ENCODE results near the gene MTREX.

Gene MTREX

GRCh38 chr5:55325621-55326020 lies 17.8 kb downstream of the MTREX start:
- Histone ChIP-seq H3K4me3 (ENCODE audit: low read depth, low read length) (no peak overlapping the region), H3K27ac (no peak overlapping the region), H3K36me3 (replicated peaks) (peaks cover 11% of the 10 kb centered on the region), H3K27me3 (replicated peaks) (no peaks in the 10 kb centered on the region)
- in situ Hi-C loops (cut with HindIII; ENCODE audit: low pct_ligation_motif_present, low sequenced_read_pairs) = no loop called here
- no peak for TF ChIP-seq CTCF (IDR thresholded peaks at IDR 0.05; ENCODE audit: low read depth, low read length, missing control alignments)
- no peak for DNase-seq

GRCh38 chr5:55327281-55327680 lies 19.5 kb downstream of the MTREX start:
- in situ Hi-C loops (cut with HindIII; ENCODE audit: low pct_ligation_motif_present, low sequenced_read_pairs) = no loop called here
- no peaks in the 10 kb centered on the region for H3K27me3 ChIP-seq (replicated peaks)
- no peak for DNase-seq
- TF ChIP-seq CTCF (IDR thresholded peaks at IDR 0.05; ENCODE audit: low read depth, low read length, missing control alignments) = no peak
- H3K4me3 ChIP-seq (ENCODE audit: low read depth, low read length) = no peak overlapping the region
- no peak overlapping the region for H3K27ac ChIP-seq
- peaks cover 14% of the 10 kb centered on the region for H3K36me3 ChIP-seq (replicated peaks)

GRCh38 chr5:55331321-55331720 lies 23.5 kb downstream of the MTREX start:
- TF ChIP-seq CTCF (IDR thresholded peaks at IDR 0.05; ENCODE audit: low read depth, low read length, missing control alignments) = no peak
- Histone ChIP-seq H3K27me3 (replicated peaks) (no peaks in the 10 kb centered on the region), H3K27ac (no peak overlapping the region), H3K36me3 (replicated peaks) (peaks cover 13% of the 10 kb centered on the region), H3K4me3 (ENCODE audit: low read depth, low read length) (no peak overlapping the region)
- DNase-seq = no peak
- in situ Hi-C loops (cut with HindIII; ENCODE audit: low pct_ligation_motif_present, low sequenced_read_pairs) = no loop called here

DNA sequence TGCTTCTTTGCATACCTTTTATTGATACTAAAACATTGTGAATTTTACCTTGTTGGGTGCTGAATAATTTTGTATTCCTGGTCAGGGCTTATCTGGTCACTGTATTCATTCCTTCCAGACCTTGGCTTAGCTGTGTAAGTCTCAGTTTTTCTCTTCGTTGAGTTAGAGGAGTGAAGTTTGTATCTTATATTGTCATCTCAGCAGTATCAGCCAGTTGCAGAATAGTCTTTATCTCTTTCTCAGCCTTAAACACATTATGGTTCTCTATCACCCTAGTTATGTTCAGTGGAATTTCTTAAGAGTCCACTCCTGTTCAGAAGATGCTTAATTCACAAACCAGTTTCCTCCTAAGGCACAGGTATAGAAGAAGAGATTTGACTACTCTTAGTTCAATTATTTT lies 25.2 kb downstream of the MTREX start:
- no peak for DNase-seq
- in situ Hi-C loops (cut with HindIII; ENCODE audit: low pct_ligation_motif_present, low sequenced_read_pairs) = no loop called here
- TF ChIP-seq CTCF (IDR thresholded peaks at IDR 0.05; ENCODE audit: low read depth, low read length, missing control alignments) = no peak
- no peak overlapping the region for H3K4me3 ChIP-seq (ENCODE audit: low read depth, low read length)
- peaks cover 11% of the 10 kb centered on the region for H3K36me3 ChIP-seq (replicated peaks)
- H3K27ac ChIP-seq = no peak overlapping the region
- H3K27me3 ChIP-seq (replicated peaks) = no peaks in the 10 kb centered on the region

DNA sequence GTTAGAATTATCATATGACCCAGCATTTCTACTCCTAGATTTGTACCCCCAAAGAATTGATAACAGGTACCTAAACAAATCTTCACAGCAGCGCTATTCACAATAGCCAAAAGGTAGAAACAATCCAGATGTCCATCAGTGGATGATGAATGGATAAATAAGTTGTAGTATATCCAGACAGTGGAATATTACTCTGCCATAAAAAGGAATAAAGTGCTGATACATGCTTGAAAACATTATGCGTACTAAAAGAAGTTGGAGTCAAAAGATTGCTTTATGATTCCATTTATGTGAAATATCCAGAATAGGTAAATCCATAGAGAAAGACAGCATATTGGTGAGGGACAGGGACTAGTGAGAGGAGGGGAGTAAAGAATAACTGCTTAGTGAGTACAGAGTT lies 26.0 kb downstream of the MTREX start:
- DNase-seq = no peak
- in situ Hi-C loops (cut with HindIII; ENCODE audit: low pct_ligation_motif_present, low sequenced_read_pairs) = no loop called here
- H3K27me3 ChIP-seq (replicated peaks) = no peaks in the 10 kb centered on the region
- H3K36me3 ChIP-seq (replicated peaks) = peaks cover 7% of the 10 kb centered on the region
- no peak overlapping the region for H3K4me3 ChIP-seq (ENCODE audit: low read depth, low read length)
- H3K27ac ChIP-seq = no peak overlapping the region
- TF ChIP-seq CTCF (IDR thresholded peaks at IDR 0.05; ENCODE audit: low read depth, low read length, missing control alignments) = no peak

DNA sequence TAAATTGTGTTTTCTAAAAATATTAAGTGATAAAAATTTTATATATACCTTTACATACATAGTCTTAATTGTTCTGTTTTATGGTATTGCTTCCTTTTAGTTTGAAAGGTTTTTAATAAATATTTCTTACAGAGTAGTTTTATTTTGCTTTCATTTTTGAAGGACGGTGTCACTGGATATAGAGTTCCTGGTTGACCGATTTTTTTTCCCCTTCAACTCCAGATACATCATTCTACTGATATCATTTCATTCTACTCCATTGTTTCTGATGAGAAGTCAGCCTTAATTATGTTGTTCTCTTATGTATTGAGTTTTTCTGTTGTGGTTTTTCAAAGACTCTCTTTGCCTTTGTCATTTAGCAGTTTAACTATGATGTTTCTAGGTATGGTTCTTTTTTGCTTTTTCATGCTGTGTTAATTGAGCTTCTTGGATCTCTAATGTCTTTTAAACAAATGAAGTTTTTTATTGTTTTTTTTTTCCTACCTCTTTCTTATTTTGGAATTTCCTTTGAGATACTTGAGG lies 30.4 kb downstream of the MTREX start:
- TF ChIP-seq CTCF (IDR thresholded peaks at IDR 0.05; ENCODE audit: low read depth, low read length, missing control alignments) = no peak
- in situ Hi-C loops (cut with HindIII; ENCODE audit: low pct_ligation_motif_present, low sequenced_read_pairs) = no loop called here
- Histone ChIP-seq H3K4me3 (ENCODE audit: low read depth, low read length) (no peak overlapping the region), H3K27ac (no peak overlapping the region), H3K36me3 (replicated peaks) (no peaks in the 10 kb centered on the region), H3K27me3 (replicated peaks) (no peaks in the 10 kb centered on the region)
- no peak for DNase-seq
